Panc1 (cell line): ENCODE data around the gene POLE. TPM values are rescaled to one million over a fixed set of nuclear protein-coding genes. Genes with fewer than 3 reads are reported as not detected.

Source experiments
- ATAC-seq: fragments of 200-7000 bp; cut with Tn5 transposase; 2 replicates; pipeline ENCODE4 v1.9.1; 2020; ENCODE audit warnings: mild to moderate bottlenecking, moderate library complexity
- BruUV-seq: library from RNA; stranded (reverse); fragments of 400-500 nt; replicated peaks from 2 replicates; lab custom pipeline; 2021; lab: Mats Ljungman, UMichigan
- CTCF ChIA-PET: fragments of 300-600 bp; sonication (Branson Sonifier 250); formaldehyde crosslinking; loops from one replicate; lab custom pipeline; 2022; ENCODE audit warnings: antibody characterized with exemption; lab: Charles Lee
- POLR2A ChIA-PET: fragments of 300-600 bp; sonication (Branson Sonifier 250); formaldehyde crosslinking; loops from one replicate; lab custom pipeline; 2022; ENCODE audit warnings: antibody characterized with exemption; lab: Charles Lee
- DNase-seq: peaks from one replicate; pipeline ENCODE4 v3.0.0-alpha.2; 2010; ENCODE audit warnings: low read depth, low spot score
- H3K27ac ChIP-seq: 2 replicates; pipeline ENCODE4 v1.5.1; 2011; ENCODE audit warnings: mild to moderate bottlenecking, low read length, inconsistent platforms
- H3K27me3 ChIP-seq: fragments of 200-500 bp; sonication (Bioruptor generic); 2 replicates; pipeline ENCODE4 v1.6.0; 2014; ENCODE audit warnings: low read length, inconsistent platforms; ENCODE audit not compliant: control insufficient read depth, insufficient read depth
- H3K36me3 ChIP-seq: fragments of 200-500 bp; sonication (Bioruptor generic); 2 replicates; pipeline ENCODE4 v1.5.1; 2014; ENCODE audit warnings: inconsistent platforms, mild to moderate bottlenecking, low read length, moderate library complexity; ENCODE audit not compliant: control insufficient read depth, insufficient read depth
- H3K4me1 ChIP-seq: 2 replicates; pipeline ENCODE4 v1.5.1; 2011; ENCODE audit warnings: inconsistent platforms, mild to moderate bottlenecking, low read length, moderate library complexity; ENCODE audit not compliant: control insufficient read depth, insufficient read depth
- H3K4me3 ChIP-seq, 2 experiments: 2 replicates each; pipeline ENCODE4 v1.5.1; 2011 to 2012; ENCODE audit warnings: low read depth in 2 of 2, low read length in 2 of 2, mild to moderate bottlenecking in 2 of 2, inconsistent platforms in 1 of 2, moderate library complexity in 1 of 2
- H3K9me3 ChIP-seq: fragments of 200-500 bp; sonication (Bioruptor generic); 2 replicates; pipeline ENCODE4 v1.5.1; 2014; ENCODE audit warnings: low read depth, mild to moderate bottlenecking, inconsistent platforms, low read length, moderate library complexity; ENCODE audit not compliant: control insufficient read depth, insufficient read depth
- CTCF ChIP-seq: fragments of 450-650 bp; IDR thresholded peaks from 2 replicates; pipeline ENCODE4 v1.5.1; 2017; ENCODE audit warnings: mild to moderate bottlenecking
- POLR2AphosphoS5 ChIP-seq: IDR thresholded peaks from 2 replicates; pipeline ENCODE4 v1.6.1; 2012; ENCODE audit warnings: mild to moderate bottlenecking, low read depth, low read length, moderate library complexity
- REST ChIP-seq, 2 experiments: IDR thresholded peaks; 2 replicates each; pipeline ENCODE4 v1.6.1; 2011 to 2012; ENCODE audit warnings: low read depth in 2 of 2, control low read depth in 1 of 2, low read length in 1 of 2, mild to moderate bottlenecking in 1 of 2, moderate library complexity in 1 of 2; ENCODE audit not compliant: insufficient read depth in 1 of 2
- SIN3A ChIP-seq: IDR thresholded peaks from 2 replicates; pipeline ENCODE4 v1.6.1; 2012; ENCODE audit warnings: low read depth, mild to moderate bottlenecking, low read length, moderate library complexity, borderline replicate concordance; ENCODE audit not compliant: insufficient read depth
- TCF7L2 ChIP-seq: IDR thresholded peaks from 2 replicates; pipeline ENCODE4 v1.6.1; 2011; ENCODE audit warnings: mild to moderate bottlenecking, low read depth, low read length, inconsistent platforms
- in situ Hi-C: cut with HindIII; loops from 2 replicates; pipeline ENCODE4 v1.10.0; 2016; ENCODE audit warnings: low sequenced_read_pairs, low pct_unique_long_range_greater_than_20kb
- intact Hi-C: fragments of 100-400 bp; cut with micrococcal nuclease; formaldehyde crosslinking; loops from one replicate; pipeline ENCODE4 v1.10.0; 2022; ENCODE audit not compliant: unreplicated experiment
- total RNA-seq: library from RNA; stranded (reverse); gene quantifications from one replicate; pipeline ENCODE4 v1.2.1, GENCODE V29; 2021; ENCODE audit not compliant: unreplicated experiment

POLE gene
- total RNA-seq, 1 experiment from 2014 or later, result 112 TPM

- Histone ChIP-seq H3K27me3 (no peaks in the 10 kb centered on the region), H3K4me1 (no peaks in the 10 kb centered on the region), H3K4me3 (no peak overlapping the region), H3K27ac (no peak overlapping the region), H3K36me3 (peaks cover 30% of the 10 kb centered on the region), H3K9me3 (no peaks in the 10 kb centered on the region)
- BruUV-seq, result no TSS peak
- no peak for ATAC-seq
- no peak for DNase-seq
- CTCF ChIA-PET, result no interaction called here
- in situ Hi-C loops (no loop called here), intact Hi-C loops (no loop called here)
- no peak for TF ChIP-seq REST (IDR thresholded peaks at IDR 0.05; ENCODE audit: insufficient read depth in 1 of 2, low read depth in 2 of 2, low read length in 1 of 2)
- no peak for TF ChIP-seq TCF7L2
- POLR2A ChIA-PET, result no interaction called here
These were observed 27.1 kb downstream of the POLE start for GRCh38 chr12:132660052-132660451.

- TF ChIP-seq CTCF (no peak), REST (IDR thresholded peaks at IDR 0.05; ENCODE audit: insufficient read depth in 1 of 2, low read depth in 2 of 2, low read length in 1 of 2) (no peak), POLR2AphosphoS5 (no peak), SIN3A (no peak), TCF7L2 (no peak)
- DNase-seq (no peak), ATAC-seq (no peak)
- H3K4me1 ChIP-seq, result no peaks in the 10 kb centered on the region
- BruUV-seq, result no TSS peak
- ChIA-PET CTCF (no interaction called here), POLR2A (interaction anchor here (0.7 kb wide), 1 partner anchor 13 kb away, joined by 14 read pairs; no protein-coding TSS in a partner anchor)
- no peaks in the 10 kb centered on the region for H3K27me3 ChIP-seq
- H3K36me3 ChIP-seq, result peaks cover 35% of the 10 kb centered on the region
- intact Hi-C loops (no loop called here), in situ Hi-C loops (no loop called here)
- no peaks in the 10 kb centered on the region for H3K9me3 ChIP-seq
- H3K27ac ChIP-seq, result no peak overlapping the region
- no peak overlapping the region for H3K4me3 ChIP-seq
These were observed 28.0 kb downstream of the POLE start for GRCh38 chr12:132659146-132659545.
